HG02973 (cell line): ENCODE measurements around the gene RAB42.
A peak's percentile ranks its signal among the peaks of the same experiment; 100 is the strongest.
"Not testable (repeated sequence)": the region's sequence is repeated elsewhere in the genome, so short reads cannot be mapped to it uniquely, and the experiment has no call there.

Experiments
- ATAC-seq: cut with Tn5 transposase; IDR thresholded peaks from one replicate; pipeline ENCODE4 v1.9.1; 2021; ENCODE audit warnings: moderate library complexity; ENCODE audit not compliant: unreplicated experiment

RAB42 gene

DNA sequence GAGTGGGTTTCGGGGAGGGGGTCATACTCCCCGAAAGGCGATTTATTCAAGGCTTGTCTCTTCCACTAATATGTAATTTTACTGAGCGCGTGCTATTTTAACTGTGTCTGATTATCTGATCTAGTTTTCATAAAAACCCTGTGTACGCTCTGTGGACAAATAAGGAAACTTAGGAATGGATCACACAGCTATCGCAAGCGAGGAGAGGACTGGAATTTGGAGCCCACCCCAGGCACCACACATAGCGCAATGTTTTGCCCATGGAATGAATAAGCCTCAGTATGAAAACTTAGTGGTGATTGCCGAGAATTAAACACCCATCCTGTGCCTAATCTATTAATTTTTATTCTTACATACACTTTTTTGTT lies 9.8 kb upstream of the RAB42 start:
- ATAC-seq = no peak

DNA sequence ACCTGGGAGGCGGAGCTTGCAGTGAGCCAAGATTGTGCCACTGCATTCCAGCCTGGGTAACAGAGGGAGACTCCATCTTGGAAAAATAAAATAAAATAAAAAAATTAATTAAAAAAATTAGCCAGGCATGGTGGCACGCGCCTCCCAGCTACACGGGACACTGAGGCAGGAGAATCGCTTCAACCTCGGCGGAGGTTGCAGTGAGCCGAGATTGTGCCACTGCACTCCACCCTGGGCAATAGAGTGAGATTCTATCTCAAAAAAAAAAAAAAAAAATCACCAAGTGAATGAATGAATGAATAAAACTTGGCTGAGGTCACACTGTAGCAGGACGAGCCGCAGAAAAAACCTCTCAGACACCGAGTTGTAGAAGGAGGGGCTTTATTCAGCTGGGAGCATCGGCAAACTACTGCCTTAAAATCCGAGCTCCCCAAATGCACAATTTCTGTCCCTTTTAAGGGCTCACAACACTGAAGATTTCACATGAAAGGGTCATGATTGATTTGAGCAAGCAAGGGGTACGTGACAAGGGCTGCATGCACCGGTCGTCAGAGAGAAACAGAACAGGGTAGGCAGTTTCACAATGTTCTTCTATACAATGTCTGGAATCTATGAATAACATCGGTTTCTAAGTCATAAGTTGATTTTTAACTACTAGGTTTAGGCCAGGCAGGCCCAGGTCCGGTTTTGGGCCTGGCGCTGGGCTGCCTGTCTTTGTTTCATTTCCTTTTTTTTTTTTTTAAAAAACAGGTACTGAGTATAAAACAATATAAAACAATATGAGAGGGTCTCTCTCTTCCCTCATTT lies 5.3 kb upstream of the RAB42 start:
- ATAC-seq = not testable (repeated sequence)

- no peak for ATAC-seq
Observed at GRCh38 chr1:28592321-28593071, 431 bp downstream of the RAB42 start.

- not testable (repeated sequence) for ATAC-seq
Observed at GRCh38 chr1:28593988-28594356, 1.9 kb downstream of the RAB42 start.

DNA sequence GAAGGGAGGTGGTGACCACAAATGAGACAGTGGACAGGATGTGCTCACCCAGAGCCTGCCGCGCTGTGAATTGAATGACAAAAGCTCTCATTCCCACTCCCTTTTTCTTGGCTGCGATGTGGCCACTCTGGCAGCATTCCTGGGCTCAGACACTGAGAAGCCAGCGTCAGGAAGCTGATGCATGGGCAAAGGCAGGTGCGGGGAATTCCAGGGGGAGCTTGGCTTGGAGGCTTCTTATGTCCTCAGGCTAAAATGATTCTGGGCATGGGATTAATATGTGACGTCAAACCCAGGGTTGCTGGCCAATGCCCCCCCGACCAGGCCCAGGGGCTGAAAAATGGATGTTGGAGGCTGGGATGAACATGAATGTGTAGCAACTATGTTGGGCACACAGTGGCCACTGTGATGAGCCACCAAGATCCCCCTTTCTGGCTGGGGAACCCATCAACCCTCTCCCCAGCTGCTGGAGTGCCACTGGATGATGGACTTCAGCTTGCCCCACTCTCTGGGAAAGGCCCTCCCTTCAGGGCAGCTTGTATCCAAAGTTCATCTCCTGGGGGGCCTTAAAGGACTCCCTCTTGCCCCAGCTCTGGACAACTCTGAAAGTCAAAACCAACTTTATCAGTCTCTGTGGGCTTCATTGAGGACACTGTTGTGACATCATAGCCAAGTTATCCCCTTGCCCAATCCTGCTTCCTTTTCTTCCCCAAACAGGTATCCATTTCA lies 2.8 kb downstream of the RAB42 start:
- not testable (repeated sequence) for ATAC-seq

GRCh38 chr1:28595412-28596191 lies 3.5 kb downstream of the RAB42 start:
- no peak for ATAC-seq

DNA sequence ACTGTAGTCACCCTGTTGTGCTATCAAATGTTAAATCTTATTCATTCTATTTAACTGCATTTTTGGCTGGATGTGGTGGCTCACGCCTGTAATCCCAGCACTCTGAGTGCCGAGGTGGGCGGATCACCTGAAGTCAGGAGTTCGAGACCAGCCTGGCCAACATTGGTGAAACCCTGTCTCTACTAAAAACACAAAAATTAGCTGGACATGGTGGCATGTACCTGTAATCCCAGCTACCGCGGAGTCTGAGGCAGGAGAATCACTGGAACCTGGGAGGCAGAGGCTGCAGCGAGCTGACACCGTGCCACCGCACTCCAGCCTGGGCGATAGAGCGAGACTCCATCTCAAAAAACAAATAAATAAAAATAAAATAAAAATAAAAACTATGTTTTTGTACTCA lies 4.2 kb downstream of the RAB42 start:
- not testable (repeated sequence) for ATAC-seq

GRCh38 chr1:28601696-28602095 lies 9.6 kb downstream of the RAB42 start:
- no peak for ATAC-seq

DNA sequence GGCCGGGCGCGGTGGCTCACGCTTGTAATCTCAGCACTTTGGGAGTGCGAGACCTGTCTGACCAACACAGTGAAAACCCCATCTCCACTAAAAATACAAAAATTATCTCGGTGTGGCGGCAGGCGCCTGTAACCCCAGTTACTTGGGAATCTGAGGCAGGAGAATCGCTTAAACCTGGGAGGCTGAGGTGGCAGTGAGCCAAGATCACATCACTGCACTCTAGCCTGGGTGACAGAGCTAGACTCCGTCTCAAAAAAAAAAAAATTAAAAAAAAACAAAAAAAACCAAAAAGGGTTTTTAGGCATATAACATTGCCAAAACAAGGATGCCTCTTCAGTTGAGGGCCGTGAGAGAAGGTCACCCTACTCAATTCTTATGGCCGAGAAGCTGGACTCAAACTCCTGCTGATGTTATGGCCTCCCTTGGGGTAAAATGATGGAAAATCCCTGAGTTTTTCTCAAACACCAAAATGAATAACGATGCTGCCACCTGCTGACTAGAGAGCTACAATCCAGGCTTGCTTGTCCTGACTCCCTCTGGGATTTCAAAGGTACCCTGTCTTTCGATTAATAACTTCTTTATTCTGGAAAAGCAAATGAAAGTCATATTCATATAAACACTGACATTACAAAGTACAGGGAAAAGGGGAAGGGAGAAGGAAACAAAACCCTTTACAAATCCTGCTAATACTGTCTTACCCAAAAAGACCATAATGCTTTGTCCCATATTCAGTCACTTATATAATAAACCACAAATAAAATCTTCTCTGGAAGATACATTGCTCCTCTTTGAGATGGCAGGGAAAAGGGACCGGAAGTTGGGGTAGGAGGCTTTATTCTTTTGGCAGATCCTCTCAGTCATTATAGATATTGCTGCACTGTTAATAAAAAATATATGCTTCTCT lies 10.7 kb downstream of the RAB42 start:
- no peak for ATAC-seq

DNA sequence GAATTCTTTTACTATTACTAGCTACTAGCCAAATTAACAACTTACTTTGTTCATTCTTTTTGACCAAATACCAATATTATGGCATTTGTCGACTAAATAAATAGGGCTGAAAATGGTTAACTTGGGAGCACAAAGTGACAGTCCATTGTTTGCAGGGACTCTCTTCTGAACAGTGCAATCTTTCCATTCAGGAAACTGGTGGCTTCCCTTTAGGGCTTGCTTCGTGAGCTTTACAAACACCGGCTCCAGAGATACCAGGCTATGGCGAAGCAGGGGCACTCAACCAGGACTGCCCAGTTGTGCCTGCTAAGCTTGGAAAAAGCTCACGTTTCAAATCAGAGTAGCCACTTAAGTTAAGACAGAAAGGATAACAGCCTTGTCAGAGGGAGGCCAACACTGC lies 12.3 kb downstream of the RAB42 start:
- ATAC-seq = no peak

GRCh38 chr1:28604962-28605361 lies 12.9 kb downstream of the RAB42 start:
- no peak for ATAC-seq

- no peak for ATAC-seq
Observed at GRCh38 chr1:28606771-28607170, 14.7 kb downstream of the RAB42 start.

- ATAC-seq = no peak
Observed at GRCh38 chr1:28613175-28613574, 21.1 kb downstream of the RAB42 start.

GRCh38 chr1:28631713-28632112 lies 39.6 kb downstream of the RAB42 start:
- no peak for ATAC-seq

DNA sequence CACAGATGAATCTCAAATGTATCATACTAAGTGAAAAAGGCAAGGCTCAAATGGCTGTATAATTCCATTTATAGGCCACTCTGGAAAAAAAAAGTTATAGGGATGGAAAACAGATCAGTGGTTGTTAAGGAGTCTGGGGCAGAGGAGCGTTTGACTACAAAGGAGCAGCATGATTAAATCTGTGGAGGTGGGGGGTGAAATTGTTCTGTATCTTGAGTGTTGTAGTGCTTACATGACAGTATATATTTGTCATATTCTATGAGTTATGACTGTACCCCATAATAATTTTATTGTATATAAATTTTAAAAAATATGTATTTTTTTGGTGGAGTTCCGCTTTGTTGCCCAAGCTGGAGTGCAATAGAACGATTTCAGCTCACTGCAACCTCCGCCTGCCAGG lies 40.5 kb downstream of the RAB42 start:
- ATAC-seq = no peak

GRCh38 chr1:28640766-28641165 lies 48.7 kb downstream of the RAB42 start:
- no peak for ATAC-seq

GRCh38 chr1:28642056-28642846 lies 50.2 kb downstream of the RAB42 start:
- ATAC-seq = peak; percentile 2

DNA sequence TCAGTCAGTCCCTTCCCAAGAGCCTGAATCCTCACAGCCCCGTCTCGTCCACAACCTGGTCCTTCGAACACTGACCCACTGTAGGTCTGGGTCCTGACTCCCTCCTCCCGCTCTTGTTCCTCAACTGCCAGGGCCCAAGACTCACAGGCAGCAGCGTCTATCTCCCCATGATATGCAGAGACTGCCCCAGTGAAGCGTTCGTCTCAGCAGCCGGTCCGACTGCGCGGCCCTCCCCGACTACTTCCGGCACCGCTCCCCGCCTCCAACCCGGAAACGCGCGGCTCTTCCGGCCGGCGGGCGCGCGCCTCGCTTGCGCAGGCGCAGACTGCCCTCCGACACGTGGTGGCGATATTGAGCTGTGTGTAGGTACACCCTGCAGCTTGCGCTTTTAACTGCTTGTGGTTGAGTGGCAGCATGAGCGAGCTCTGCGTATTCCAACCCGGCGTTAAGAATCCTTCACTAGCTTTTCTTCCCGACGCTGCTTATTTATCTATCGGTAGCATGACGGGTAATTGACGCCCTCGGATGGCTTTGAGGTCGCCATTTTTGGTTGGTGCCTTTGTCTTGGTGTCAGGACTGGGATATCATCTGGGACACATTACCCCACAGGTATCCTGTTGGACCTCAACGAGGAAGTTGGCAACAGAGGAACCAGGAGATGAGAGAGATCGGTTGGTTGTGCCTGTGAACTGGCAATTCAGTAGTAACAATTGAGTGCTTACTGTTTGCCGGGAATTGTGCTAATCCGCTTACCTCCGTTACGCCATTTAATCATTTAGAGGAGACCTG lies 51.0 kb downstream of the RAB42 start, which contains the start of gene TAF12:
Gene TAF12 (minus strand): TSS at position 221 of the 789 bp plus-strand sequence. CDS start 20,986 bp downstream, outside the sequence.
- ATAC-seq = peak; percentile 68
